ENCODE data around the gene GOLGA7B. TPM values are rescaled to one million over a fixed set of nuclear protein-coding genes. Genes with fewer than 3 reads are reported as not detected.
"Not testable (repeated sequence)": the region's sequence is repeated elsewhere in the genome, so short reads cannot be mapped to it uniquely, and the experiment has no call there.

The GOLGA7B gene
- total and polyA plus RNA-seq, 12 donors, result 0.05 to 1.0 (median 0.24) TPM

- WGBS, 2 donors, result 25 to 27% methylated on average over 3 of the region's 3 CpGs
- no peaks in the 10 kb centered on the region for H3K9me3 ChIP-seq
- H3K36me3 ChIP-seq, result no peaks in the 10 kb centered on the region
- intact Hi-C loops (cut with DNase I), result no loop called here
- DNase-seq (no peak), ATAC-seq (no peak)
- TF ChIP-seq CTCF (IDR thresholded peaks at IDR 0.05), result no peak
- no peak overlapping the region for H3K4me3 ChIP-seq
- H3K27me3 ChIP-seq, result peaks cover 0 to 18% (median 0%) of the 10 kb centered on the region in 7 donors
- H3K27ac ChIP-seq, result no peak overlapping the region
- peaks cover 0 to 5% (median 0%) of the 10 kb centered on the region in 9 donors for H3K4me1 ChIP-seq
Measured at GRCh38 chr10:97830064-97830463, 19.6 kb upstream of the GOLGA7B start.

- Histone ChIP-seq H3K4me3 (no peak overlapping the region), H3K9me3 (no peaks in the 10 kb centered on the region), H3K27me3 (peaks cover 0 to 20% (median 0%) of the 10 kb centered on the region in 7 donors), H3K4me1 (peaks cover 0 to 5% (median 0%) of the 10 kb centered on the region in 9 donors), H3K27ac (no peak overlapping the region), H3K36me3 (no peaks in the 10 kb centered on the region)
- no peak for DNase-seq
- intact Hi-C loops (cut with DNase I), result no loop called here
- TF ChIP-seq CTCF (IDR thresholded peaks at IDR 0.05), result no peak
- WGBS, 2 donors, result 60 to 65% methylated on average over 2 of the region's 2 CpGs
- no peak for ATAC-seq
Measured at GRCh38 chr10:97831259-97831658, 18.4 kb upstream of the GOLGA7B start.

GRCh38 chr10:97836446-97836845 lies 13.2 kb upstream of the GOLGA7B start:
- TF ChIP-seq CTCF (IDR thresholded peaks at IDR 0.05), result no peak
- 73 to 78% methylated on average over 2 of the region's 2 CpGs for WGBS, 2 donors
- H3K4me1 ChIP-seq, result peaks cover 0 to 14% (median 9%) of the 10 kb centered on the region in 9 donors
- no peak overlapping the region for H3K27ac ChIP-seq
- H3K4me3 ChIP-seq, result no peak overlapping the region
- no peak for DNase-seq
- no peaks in the 10 kb centered on the region for H3K9me3 ChIP-seq
- intact Hi-C loops (cut with DNase I), result no loop called here
- no peak for ATAC-seq
- H3K27me3 ChIP-seq, result peaks cover 0 to 20% (median 0%) of the 10 kb centered on the region in 7 donors
- H3K36me3 ChIP-seq, result no peaks in the 10 kb centered on the region

- DNase-seq (no peak), ATAC-seq (no peak)
- H3K9me3 ChIP-seq, result no peaks in the 10 kb centered on the region
- no peak for TF ChIP-seq CTCF (IDR thresholded peaks at IDR 0.05)
- WGBS, 2 donors, result 93 to 94% methylated on average over 3 of the region's 3 CpGs
- H3K27me3 ChIP-seq, result peaks cover 0 to 9% (median 0%) of the 10 kb centered on the region in 7 donors
- H3K4me3 ChIP-seq, result no peak overlapping the region
- no peaks in the 10 kb centered on the region for H3K36me3 ChIP-seq
- H3K4me1 ChIP-seq, result peaks cover 0 to 14% (median 9%) of the 10 kb centered on the region in 9 donors
- intact Hi-C loops (cut with DNase I), result no loop called here
- H3K27ac ChIP-seq, result no peak overlapping the region
Measured at GRCh38 chr10:97838091-97838490, 11.6 kb upstream of the GOLGA7B start.

GRCh38 chr10:97841166-97841565 lies 8.5 kb upstream of the GOLGA7B start:
- Histone ChIP-seq H3K27me3 (peaks cover 0 to 15% (median 0%) of the 10 kb centered on the region in 7 donors), H3K4me1 (peaks cover 0 to 14% (median 9%) of the 10 kb centered on the region in 9 donors)
- ATAC-seq; H3K9me3 ChIP-seq; H3K36me3 ChIP-seq; DNase-seq; intact Hi-C loops (cut with DNase I); H3K27ac ChIP-seq; H3K4me3 ChIP-seq: not testable (repeated sequence)
- 92 to 93% methylated on average over 12 to 16 of the region's 22 CpGs for WGBS, 2 donors

- intact Hi-C loops (cut with DNase I); H3K36me3 ChIP-seq; ATAC-seq; H3K4me3 ChIP-seq; H3K27ac ChIP-seq; DNase-seq; H3K9me3 ChIP-seq: not testable (repeated sequence)
- WGBS, 2 donors, result 29 to 62% methylated on average over 1 to 2 of the region's 3 CpGs
- Histone ChIP-seq H3K27me3 (peaks cover 0 to 15% (median 0%) of the 10 kb centered on the region in 7 donors), H3K4me1 (peaks cover 0 to 14% (median 9%) of the 10 kb centered on the region in 9 donors)
Measured at GRCh38 chr10:97842114-97842513, 7.5 kb upstream of the GOLGA7B start.
